GM12872 (cell line): ENCODE results near the gene MAP2K6.

Experiments
- CTCF ChIP-seq: IDR thresholded peaks from 3 replicates; pipeline ENCODE4 v1.5.1; 2011; ENCODE audit warnings: low read depth, mild to moderate bottlenecking, low read length, moderate library complexity; ENCODE audit not compliant: insufficient read depth

The MAP2K6 gene

DNA sequence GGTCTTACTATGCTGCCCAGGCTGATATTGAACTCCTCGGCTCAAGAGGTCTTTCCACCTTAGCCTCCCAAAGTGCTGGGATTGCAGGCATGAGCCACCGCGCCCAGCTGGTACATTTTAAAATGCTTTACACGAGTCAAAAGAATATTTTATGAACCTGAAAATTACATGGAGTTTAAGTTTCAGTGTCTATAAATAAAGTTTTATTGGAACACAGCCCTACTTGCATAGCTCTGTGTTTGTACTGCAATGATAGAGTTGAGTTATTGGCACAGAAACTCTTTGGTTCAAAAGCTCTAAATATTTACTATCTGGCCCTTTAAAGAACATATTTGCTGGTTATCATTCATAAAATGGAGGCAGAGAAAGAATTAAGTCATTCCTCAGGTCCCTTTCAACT lies 24.3 kb downstream of the MAP2K6 start:
- TF ChIP-seq CTCF = no peak

GRCh38 chr17:69441179-69441578 lies 26.7 kb downstream of the MAP2K6 start:
- no peak for TF ChIP-seq CTCF

DNA sequence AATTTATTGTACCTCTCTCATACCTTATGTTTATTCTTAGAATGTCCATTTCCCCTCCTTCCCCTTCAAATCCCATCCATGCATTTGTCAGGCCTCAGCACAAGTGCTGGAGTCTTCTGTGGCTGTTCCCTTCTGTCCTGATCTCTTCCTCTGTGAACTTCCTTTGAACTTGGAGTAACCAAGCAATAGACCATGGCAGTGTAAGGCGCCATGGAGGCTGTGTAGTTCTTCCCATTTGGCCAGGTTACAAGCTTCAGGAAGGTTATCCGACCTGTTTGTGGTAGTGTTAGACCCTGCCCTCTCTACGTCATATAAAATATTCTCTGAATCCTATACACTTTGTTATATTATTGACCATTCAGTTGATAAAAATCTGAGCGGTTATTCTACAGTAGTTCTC lies 28.6 kb downstream of the MAP2K6 start:
- no peak for TF ChIP-seq CTCF

GRCh38 chr17:69444023-69444422 lies 29.5 kb downstream of the MAP2K6 start:
- TF ChIP-seq CTCF = no peak

GRCh38 chr17:69445132-69445531 lies 30.6 kb downstream of the MAP2K6 start:
- no peak for TF ChIP-seq CTCF

- TF ChIP-seq CTCF = no peak
Observed at GRCh38 chr17:69447726-69448125, 33.2 kb downstream of the MAP2K6 start.

DNA sequence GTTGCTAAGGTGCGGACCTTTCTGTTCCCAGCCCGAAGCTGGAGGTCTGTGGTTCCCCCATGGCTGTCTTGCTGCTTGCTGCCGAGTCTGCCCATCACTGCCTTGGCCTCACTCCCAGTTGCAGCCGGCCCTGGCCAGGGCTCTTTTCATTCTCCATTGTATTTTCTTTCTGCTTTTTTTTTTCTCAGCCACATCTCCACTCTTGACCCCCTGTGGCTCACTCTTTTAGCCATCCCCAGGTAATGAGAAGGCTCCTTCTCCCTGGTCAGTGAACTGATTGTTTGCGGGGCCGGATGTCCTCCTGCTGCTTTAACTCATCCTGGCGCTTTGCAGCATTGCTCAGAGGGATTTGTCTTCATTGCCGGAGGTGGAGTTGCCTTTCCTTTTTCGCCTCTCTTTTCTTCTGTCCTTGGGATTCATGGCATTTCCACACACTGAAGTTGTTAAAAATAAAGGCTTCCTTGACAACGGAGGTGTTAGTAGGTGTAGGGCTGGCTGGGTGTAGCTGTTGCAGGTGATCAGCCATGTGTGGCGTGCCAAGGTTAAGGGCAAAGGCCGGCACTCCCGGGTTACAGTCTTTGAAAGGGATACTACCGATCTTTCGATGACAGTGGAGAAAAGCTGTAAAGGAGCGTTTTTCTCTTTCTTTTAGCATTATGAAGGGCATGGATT lies 34.1 kb downstream of the MAP2K6 start:
- TF ChIP-seq CTCF = no peak
